C4-2B (cell line): Measurements from ENCODE around the gene PRKCZ.

Source experiments
- H3K27ac ChIP-seq: fragments of 450-650 bp; 2 replicates; pipeline ENCODE4 v1.5.1; 2017
- CTCF ChIP-seq: fragments of 450-650 bp; conservative IDR thresholded peaks from 2 replicates; pipeline ENCODE4 v1.5.1; 2017; ENCODE audit warnings: mild to moderate bottlenecking
- ZFX ChIP-seq: fragments of 450-650 bp; IDR thresholded peaks from 2 replicates; pipeline ENCODE4 v1.6.1; 2017

PRKCZ gene

GRCh38 chr1:2210786-2211185 is 160.6 kb downstream of the PRKCZ start:
- H3K27ac ChIP-seq, result no peak overlapping the region
- TF ChIP-seq CTCF, result no peak
- no peak for TF ChIP-seq ZFX

GRCh38 chr1:2212274-2212531 is 162.0 kb downstream of the PRKCZ start:
- TF ChIP-seq ZFX, result no peak
- no peak for TF ChIP-seq CTCF
- no peak overlapping the region; the same call in 1 of the 2 replicates for H3K27ac ChIP-seq

GRCh38 chr1:2212532-2213491 is 162.6 kb downstream of the PRKCZ start:
- H3K27ac ChIP-seq, result peak overlapping the region; percentile 34
- no peak for TF ChIP-seq CTCF
- 0 out of 2 replicates have a peak, but pooled peaks have one; percentile 24 for TF ChIP-seq ZFX

- no peak overlapping the region; the same call in 1 of the 2 replicates for H3K27ac ChIP-seq
Measured at GRCh38 chr1:2213576-2214505, 163.6 kb downstream of the PRKCZ start.

GRCh38 chr1:2214541-2215241 is 164.5 kb downstream of the PRKCZ start:
- H3K27ac ChIP-seq, result no peak overlapping the region
- TF ChIP-seq ZFX (no peak), CTCF (no peak)

More at GRCh38 chr1:2213576-2214505, 163.6 kb downstream of the PRKCZ start:
- TF ChIP-seq ZFX (no peak), CTCF (no peak)

- TF ChIP-seq ZFX, result no peak
- TF ChIP-seq CTCF, result no peak
- H3K27ac ChIP-seq, result no peak overlapping the region
Measured at GRCh38 chr1:2215329-2215728, 165.1 kb downstream of the PRKCZ start.
